Gastrocnemius medialis (tissue), 4 donors: ENCODE data around the gene PLCXD3. TPM values are rescaled to one million over a fixed set of nuclear protein-coding genes. Genes with fewer than 3 reads are reported as not detected.

Experiments
- ATAC-seq, 2 donors: fragments of 150-250 bp; one replicate each; pipeline ENCODE4 v1.9.1; 2016
- DNase-seq, 2 donors: peaks; one replicate each; pipeline ENCODE4 v3.0.0-alpha.2; 2019
- H3K27ac ChIP-seq, 4 donors: fragments of 200-600 bp; sonication (generic); 1 replicate in 1 of 4; 2 replicates in 3 of 4; pipeline ENCODE4 v1.5.1; 2016 to 2018; ENCODE audit warnings: mild to moderate bottlenecking in 2 of 4, moderate library complexity in 1 of 4
- H3K27me3 ChIP-seq, 3 donors: fragments of 200-600 bp; sonication (generic) in 2 of 3; 1 replicate in 1 of 3; 2 replicates in 2 of 3; pipeline versions ENCODE4 v1.5.1 to v1.6.0; 2016 to 2019; ENCODE audit warnings: mild to moderate bottlenecking in 1 of 3, moderate library complexity in 1 of 3
- H3K36me3 ChIP-seq, 2 donors: fragments of 200-600 bp; sonication (generic) in 1 of 2; one replicate each; pipeline ENCODE4 v1.5.1; 2017 to 2018
- H3K4me1 ChIP-seq, 2 donors: fragments of 200-600 bp; sonication (generic) in 1 of 2; one replicate each; pipeline ENCODE4 v1.5.1; 2016 to 2017; ENCODE audit warnings: mild to moderate bottlenecking in 2 of 2
- H3K4me3 ChIP-seq, 4 donors: fragments of 200-600 bp; sonication (generic) in 3 of 4; 1 replicate in 1 of 4; 2 replicates in 3 of 4; pipeline ENCODE4 v1.5.1; 2016 to 2019; ENCODE audit warnings: mild to moderate bottlenecking in 2 of 4
- H3K9me3 ChIP-seq, 3 donors: fragments of 200-600 bp; sonication (generic) in 2 of 3; 1 replicate in 1 of 3; 2 replicates in 2 of 3; pipeline ENCODE4 v1.5.1; 2016 to 2019
- CTCF ChIP-seq, 5 experiments: fragments of 450-650 bp in 3 of 5; fragments of 200-600 bp in 2 of 5; sonication (generic) in 2 of 5; IDR thresholded peaks in 4 of 5; conservative IDR thresholded peaks in 1 of 5; 1 replicate in 4 of 5; 2 replicates in 1 of 5; pipeline ENCODE4 v1.5.1; 2016 to 2019; ENCODE audit warnings: antibody characterized with exemption in 5 of 5, mild to moderate bottlenecking in 3 of 5, moderate library complexity in 3 of 5
- POLR2A ChIP-seq, 2 donors: fragments of 450-650 bp; IDR thresholded peaks; one replicate each; pipeline ENCODE4 v1.6.1; 2017; ENCODE audit warnings: antibody characterized with exemption in 2 of 2, mild to moderate bottlenecking in 2 of 2, moderate library complexity in 2 of 2
- in situ Hi-C, 4 donors: fragments of 200-750 bp; cut with MboI; loops; one replicate each; pipeline versions ENCODE4 v1.15.0 to v1.8.0; 2017; ENCODE audit warnings: low sequenced_read_pairs in 4 of 4
- intact Hi-C: fragments of 100-400 bp; cut with DNase I; formaldehyde crosslinking; loops from one replicate; pipeline ENCODE4 v1.15.1; 2023; ENCODE audit warnings: low total_unique reads
- total RNA-seq, 4 donors: library from RNA; depleted of rRNA; stranded (reverse); fragments of >200 nt; gene quantifications; one replicate each; pipeline versions ENCODE4 v1.1.0 to v1.2.3, GENCODE V29; 2016

PLCXD3 gene
- total RNA-seq, 4 donors from 2014 or later: 0.49 to 1.2 (median 0.64) TPM

GRCh38 chr5:41346609-41347008 lies 163.8 kb downstream of the PLCXD3 start:
- no peak for DNase-seq
- intact Hi-C loops (no loop called here), in situ Hi-C loops (no loop called here)
- H3K9me3 ChIP-seq: no peaks in the 10 kb centered on the region
- H3K36me3 ChIP-seq: no peaks in the 10 kb centered on the region
- TF ChIP-seq POLR2A (IDR thresholded peaks at IDR 0.05) (no peak), CTCF (IDR thresholded peaks at IDR 0.05 in 4 of 5, conservative IDR thresholded peaks at IDR 0.05 in 1 of 5) (no peak)
- no peak overlapping the region for H3K4me3 ChIP-seq
- H3K4me1 ChIP-seq: no peaks in the 10 kb centered on the region
- ATAC-seq: no peak
- no peak overlapping the region for H3K27ac ChIP-seq
- no peaks in the 10 kb centered on the region for H3K27me3 ChIP-seq

GRCh38 chr5:41345295-41345694 lies 165.1 kb downstream of the PLCXD3 start:
- Histone ChIP-seq H3K4me3 (no peak overlapping the region), H3K4me1 (no peaks in the 10 kb centered on the region), H3K27ac (no peak overlapping the region), H3K36me3 (no peaks in the 10 kb centered on the region), H3K27me3 (no peaks in the 10 kb centered on the region), H3K9me3 (no peaks in the 10 kb centered on the region)
- DNase-seq: no peak
- in situ Hi-C loops (no loop called here), intact Hi-C loops (no loop called here)
- TF ChIP-seq CTCF (IDR thresholded peaks at IDR 0.05 in 4 of 5, conservative IDR thresholded peaks at IDR 0.05 in 1 of 5) (no peak), POLR2A (IDR thresholded peaks at IDR 0.05) (no peak)
- no peak for ATAC-seq

GRCh38 chr5:41339339-41339738 lies 171.1 kb downstream of the PLCXD3 start:
- TF ChIP-seq POLR2A (IDR thresholded peaks at IDR 0.05) (no peak), CTCF (IDR thresholded peaks at IDR 0.05 in 4 of 5, conservative IDR thresholded peaks at IDR 0.05 in 1 of 5) (no peak)
- ATAC-seq: no peak
- intact Hi-C loops (loop anchor here (10.0 kb wide), 1 partner anchor 435 kb away; the partner anchor contains the start of gene C7), in situ Hi-C loops (no loop called here)
- Histone ChIP-seq H3K36me3 (no peaks in the 10 kb centered on the region), H3K27me3 (no peaks in the 10 kb centered on the region), H3K9me3 (no peaks in the 10 kb centered on the region), H3K27ac (no peak overlapping the region), H3K4me3 (no peak overlapping the region), H3K4me1 (no peaks in the 10 kb centered on the region)
- DNase-seq: no peak

- Histone ChIP-seq H3K4me3 (no peak overlapping the region), H3K4me1 (no peaks in the 10 kb centered on the region), H3K27me3 (no peaks in the 10 kb centered on the region), H3K36me3 (no peaks in the 10 kb centered on the region), H3K9me3 (no peaks in the 10 kb centered on the region), H3K27ac (no peak overlapping the region)
- intact Hi-C loops (loop anchor here (10.0 kb wide), 1 partner anchor 433 kb away; the partner anchor contains the start of gene C7), in situ Hi-C loops (no loop called here)
- ATAC-seq: no peak
- no peak for TF ChIP-seq CTCF (IDR thresholded peaks at IDR 0.05 in 4 of 5, conservative IDR thresholded peaks at IDR 0.05 in 1 of 5)
- TF ChIP-seq POLR2A (IDR thresholded peaks at IDR 0.05): no peak
- no peak for DNase-seq
Measured at GRCh38 chr5:41338136-41338675, 172.2 kb downstream of the PLCXD3 start.

- Histone ChIP-seq H3K27me3 (no peaks in the 10 kb centered on the region), H3K4me3 (no peak overlapping the region), H3K27ac (no peak overlapping the region), H3K36me3 (no peaks in the 10 kb centered on the region), H3K4me1 (no peaks in the 10 kb centered on the region), H3K9me3 (no peaks in the 10 kb centered on the region)
- no peak for TF ChIP-seq POLR2A (IDR thresholded peaks at IDR 0.05)
- no peak for TF ChIP-seq CTCF (IDR thresholded peaks at IDR 0.05 in 4 of 5, conservative IDR thresholded peaks at IDR 0.05 in 1 of 5)
- intact Hi-C loops: loop anchor here (10.0 kb wide), 1 partner anchor 433 kb away; the partner anchor contains the start of gene C7
- in situ Hi-C loops: no loop called here
- ATAC-seq (no peak), DNase-seq (no peak)
Measured at GRCh38 chr5:41337724-41338123, 172.7 kb downstream of the PLCXD3 start.
